ENCODE measurements around the gene PLCL2. TPM values are rescaled to one million over a fixed set of nuclear protein-coding genes. Genes with fewer than 3 reads are reported as not detected.
A peak's percentile ranks its signal among the peaks of the same experiment; 100 is the strongest.

Gene PLCL2
- 14.9 and 15.0 TPM in 2 replicates for total RNA-seq

- Mint-ChIP-seq H3K4me1 (ENCODE audit: low read depth) (peaks cover 46% of the 10 kb centered on the region), H3K4me3 (peak within 1 kb of the TSS; percentile 95), H3K9me3 (no peaks in the 10 kb centered on the region), H3K27me3 (ENCODE audit: insufficient read depth) (peaks cover 4% of the 10 kb centered on the region), H3K27ac (peak within 1 kb of the TSS; percentile 96), H3K36me3 (ENCODE audit: low read depth) (peaks cover 5% of the 10 kb centered on the region)
- peak; percentile 58 for DNase-seq (ENCODE audit: low spot score)
- intact Hi-C loops (cut with micrococcal nuclease): loop anchor here (1.0 to 10.0 kb wide), 8 partner anchors 19 to 620 kb away; partner anchors contain the start of genes DPH3 and OXNAD1
Measured at GRCh38 chr3:16884748-16885592, at the start of gene PLCL2. PLCL2 (plus strand) TSS chr3:16884955; CDS start chr3:16885040, 85 bp downstream.

- H3K27me3 Mint-ChIP-seq (ENCODE audit: insufficient read depth): peaks cover 10% of the 10 kb centered on the region
- H3K36me3 Mint-ChIP-seq (ENCODE audit: low read depth): peaks cover 2% of the 10 kb centered on the region
- DNase-seq (ENCODE audit: low spot score): no peak
- intact Hi-C loops (cut with micrococcal nuclease): no loop called here
- H3K27ac Mint-ChIP-seq: no peak overlapping the region
- no peaks in the 10 kb centered on the region for H3K9me3 Mint-ChIP-seq
- H3K4me1 Mint-ChIP-seq (ENCODE audit: low read depth): peaks cover 50% of the 10 kb centered on the region
- no peak overlapping the region for H3K4me3 Mint-ChIP-seq
Measured at GRCh38 chr3:16836505-16837237, 48.1 kb upstream of the PLCL2 start.

GRCh38 chr3:16837602-16838001 is 47.2 kb upstream of the PLCL2 start:
- DNase-seq (ENCODE audit: low spot score): no peak
- no peaks in the 10 kb centered on the region for H3K36me3 Mint-ChIP-seq (ENCODE audit: low read depth)
- no peak overlapping the region for H3K27ac Mint-ChIP-seq
- H3K4me3 Mint-ChIP-seq: no peak overlapping the region
- H3K4me1 Mint-ChIP-seq (ENCODE audit: low read depth): peaks cover 59% of the 10 kb centered on the region
- H3K27me3 Mint-ChIP-seq (ENCODE audit: insufficient read depth): peaks cover 7% of the 10 kb centered on the region
- intact Hi-C loops (cut with micrococcal nuclease): no loop called here
- no peaks in the 10 kb centered on the region for H3K9me3 Mint-ChIP-seq

GRCh38 chr3:16838561-16838960 is 46.2 kb upstream of the PLCL2 start:
- Mint-ChIP-seq H3K4me3 (no peak overlapping the region), H3K36me3 (ENCODE audit: low read depth) (no peaks in the 10 kb centered on the region), H3K27me3 (ENCODE audit: insufficient read depth) (peaks cover 2% of the 10 kb centered on the region), H3K27ac (no peak overlapping the region), H3K4me1 (ENCODE audit: low read depth) (peaks cover 69% of the 10 kb centered on the region), H3K9me3 (no peaks in the 10 kb centered on the region)
- no peak for DNase-seq (ENCODE audit: low spot score)
- intact Hi-C loops (cut with micrococcal nuclease): no loop called here

GRCh38 chr3:16839271-16840100 is 45.3 kb upstream of the PLCL2 start:
- Mint-ChIP-seq H3K27me3 (ENCODE audit: insufficient read depth) (no peaks in the 10 kb centered on the region), H3K9me3 (no peaks in the 10 kb centered on the region), H3K4me3 (no peak overlapping the region), H3K4me1 (ENCODE audit: low read depth) (peaks cover 76% of the 10 kb centered on the region), H3K36me3 (ENCODE audit: low read depth) (no peaks in the 10 kb centered on the region), H3K27ac (no peak overlapping the region)
- intact Hi-C loops (cut with micrococcal nuclease): loop anchor here (2.0 to 10.0 kb wide), 7 partner anchors 15 to 903 kb away; partner anchors contain the start of genes DPH3, OXNAD1 and TBC1D5
- no peak for DNase-seq (ENCODE audit: low spot score)

- H3K4me1 Mint-ChIP-seq (ENCODE audit: low read depth): peaks cover 76% of the 10 kb centered on the region
- intact Hi-C loops (cut with micrococcal nuclease): loop anchor here (2.0 to 10.0 kb wide), 7 partner anchors 15 to 902 kb away; partner anchors contain the start of genes DPH3, OXNAD1 and TBC1D5
- H3K27me3 Mint-ChIP-seq (ENCODE audit: insufficient read depth): no peaks in the 10 kb centered on the region
- H3K27ac Mint-ChIP-seq: no peak overlapping the region
- no peaks in the 10 kb centered on the region for H3K36me3 Mint-ChIP-seq (ENCODE audit: low read depth)
- no peak overlapping the region for H3K4me3 Mint-ChIP-seq
- DNase-seq (ENCODE audit: low spot score): no peak
- H3K9me3 Mint-ChIP-seq: no peaks in the 10 kb centered on the region
Measured at GRCh38 chr3:16840101-16840424, 44.7 kb upstream of the PLCL2 start.

- peak overlapping the region; percentile 99 for H3K27ac Mint-ChIP-seq
- peak overlapping the region; percentile 77 for H3K4me3 Mint-ChIP-seq
- no peaks in the 10 kb centered on the region for H3K27me3 Mint-ChIP-seq (ENCODE audit: insufficient read depth)
- H3K36me3 Mint-ChIP-seq (ENCODE audit: low read depth): no peaks in the 10 kb centered on the region
- no peaks in the 10 kb centered on the region for H3K9me3 Mint-ChIP-seq
- DNase-seq (ENCODE audit: low spot score): no peak
- peaks cover 76% of the 10 kb centered on the region for H3K4me1 Mint-ChIP-seq (ENCODE audit: low read depth)
- intact Hi-C loops (cut with micrococcal nuclease): loop anchor here (2.0 to 10.0 kb wide), 7 partner anchors 16 to 901 kb away; partner anchors contain the start of genes DPH3, OXNAD1 and TBC1D5
Measured at GRCh38 chr3:16841041-16841753, 43.6 kb upstream of the PLCL2 start.

- peak overlapping the region; percentile 77 for H3K4me3 Mint-ChIP-seq
- peak overlapping the region; percentile 99 for H3K27ac Mint-ChIP-seq
- H3K36me3 Mint-ChIP-seq (ENCODE audit: low read depth): no peaks in the 10 kb centered on the region
- no peaks in the 10 kb centered on the region for H3K9me3 Mint-ChIP-seq
- intact Hi-C loops (cut with micrococcal nuclease): loop anchor here (1.0 to 10.0 kb wide), 11 partner anchors 17 to 900 kb away; partner anchors contain the start of genes DPH3, OXNAD1 and TBC1D5
- DNase-seq (ENCODE audit: low spot score): peak; percentile 34
- peaks cover 75% of the 10 kb centered on the region for H3K4me1 Mint-ChIP-seq (ENCODE audit: low read depth)
- H3K27me3 Mint-ChIP-seq (ENCODE audit: insufficient read depth): peaks cover 3% of the 10 kb centered on the region
Measured at GRCh38 chr3:16841904-16842271, 42.9 kb upstream of the PLCL2 start.

- peaks cover 3% of the 10 kb centered on the region for H3K27me3 Mint-ChIP-seq (ENCODE audit: insufficient read depth)
- H3K36me3 Mint-ChIP-seq (ENCODE audit: low read depth): no peaks in the 10 kb centered on the region
- peak overlapping the region; percentile 99 for H3K27ac Mint-ChIP-seq
- no peaks in the 10 kb centered on the region for H3K9me3 Mint-ChIP-seq
- peak overlapping the region; percentile 77 for H3K4me3 Mint-ChIP-seq
- peak; percentile 73 for DNase-seq (ENCODE audit: low spot score)
- intact Hi-C loops (cut with micrococcal nuclease): loop anchor here (1.0 to 10.0 kb wide), 10 partner anchors 44 to 900 kb away; partner anchors contain the start of genes DPH3, OXNAD1 and TBC1D5
- peaks cover 71% of the 10 kb centered on the region for H3K4me1 Mint-ChIP-seq (ENCODE audit: low read depth)
Measured at GRCh38 chr3:16842272-16843270, 42.2 kb upstream of the PLCL2 start.

- no peaks in the 10 kb centered on the region for H3K9me3 Mint-ChIP-seq
- H3K27me3 Mint-ChIP-seq (ENCODE audit: insufficient read depth): peaks cover 3% of the 10 kb centered on the region
- intact Hi-C loops (cut with micrococcal nuclease): loop anchor here (5.0 to 10.0 kb wide), 6 partner anchors 338 to 898 kb away; partner anchors contain the start of genes DPH3, OXNAD1 and TBC1D5
- no peak overlapping the region for H3K27ac Mint-ChIP-seq
- peaks cover 65% of the 10 kb centered on the region for H3K4me1 Mint-ChIP-seq (ENCODE audit: low read depth)
- H3K36me3 Mint-ChIP-seq (ENCODE audit: low read depth): no peaks in the 10 kb centered on the region
- no peak overlapping the region for H3K4me3 Mint-ChIP-seq
- no peak for DNase-seq (ENCODE audit: low spot score)
Measured at GRCh38 chr3:16844222-16844621, 40.5 kb upstream of the PLCL2 start.

GRCh38 chr3:16844791-16845190 is 40.0 kb upstream of the PLCL2 start:
- H3K4me1 Mint-ChIP-seq (ENCODE audit: low read depth): peaks cover 65% of the 10 kb centered on the region

More at GRCh38 chr3:16844791-16845190, 40.0 kb upstream of the PLCL2 start:
- no peaks in the 10 kb centered on the region for H3K36me3 Mint-ChIP-seq (ENCODE audit: low read depth)
- no peak overlapping the region for H3K4me3 Mint-ChIP-seq
- intact Hi-C loops (cut with micrococcal nuclease): loop anchor here (5.0 to 10.0 kb wide), 6 partner anchors 338 to 898 kb away; partner anchors contain the start of genes DPH3, OXNAD1 and TBC1D5
- no peak overlapping the region for H3K27ac Mint-ChIP-seq
- no peaks in the 10 kb centered on the region for H3K9me3 Mint-ChIP-seq
- DNase-seq (ENCODE audit: low spot score): no peak
- H3K27me3 Mint-ChIP-seq (ENCODE audit: insufficient read depth): peaks cover 3% of the 10 kb centered on the region

Measured in activated T-helper 1 cell treated with anti-CD3 and anti-CD28 coated beads, Interleukin-12 subunit alpha, Interleukin-12 subunit beta, Interleukin-2, Interleukin-4 antibody, amounts not matched to agents 30 ng/mL and 10 ng/mL and 1 ng/mL, durations not matched to agents 14 hours and 24 hours and 36 hours (primary cell).